Esophagus muscularis mucosa (tissue), 3 donors: ENCODE measurements around the gene DOK4.

ENCODE experiments used
- POLR2A ChIP-seq: fragments of 450-650 bp; IDR thresholded peaks from one replicate; pipeline ENCODE4 v1.6.1; 2017; ENCODE audit warnings: antibody characterized with exemption, moderate library complexity, mild to moderate bottlenecking, low read depth
- POLR2AphosphoS5 ChIP-seq, 2 donors: sonication (generic); formaldehyde crosslinking; IDR thresholded peaks; one replicate each; pipeline ENCODE4 v1.6.1; 2017; ENCODE audit warnings: antibody characterized with exemption in 2 of 2
- TF ChIP-seq, protein P1 (sequence below), 3 experiments: fragments of 200-600 bp in 2 of 3; fragments of 450-650 bp in 1 of 3; sonication (generic) in 2 of 3; IDR thresholded peaks; one replicate each; pipeline ENCODE4 v1.5.1; 2017 to 2019; ENCODE audit warnings: antibody characterized with exemption in 3 of 3, mild to moderate bottlenecking in 2 of 3, moderate library complexity in 1 of 3

DNA sequence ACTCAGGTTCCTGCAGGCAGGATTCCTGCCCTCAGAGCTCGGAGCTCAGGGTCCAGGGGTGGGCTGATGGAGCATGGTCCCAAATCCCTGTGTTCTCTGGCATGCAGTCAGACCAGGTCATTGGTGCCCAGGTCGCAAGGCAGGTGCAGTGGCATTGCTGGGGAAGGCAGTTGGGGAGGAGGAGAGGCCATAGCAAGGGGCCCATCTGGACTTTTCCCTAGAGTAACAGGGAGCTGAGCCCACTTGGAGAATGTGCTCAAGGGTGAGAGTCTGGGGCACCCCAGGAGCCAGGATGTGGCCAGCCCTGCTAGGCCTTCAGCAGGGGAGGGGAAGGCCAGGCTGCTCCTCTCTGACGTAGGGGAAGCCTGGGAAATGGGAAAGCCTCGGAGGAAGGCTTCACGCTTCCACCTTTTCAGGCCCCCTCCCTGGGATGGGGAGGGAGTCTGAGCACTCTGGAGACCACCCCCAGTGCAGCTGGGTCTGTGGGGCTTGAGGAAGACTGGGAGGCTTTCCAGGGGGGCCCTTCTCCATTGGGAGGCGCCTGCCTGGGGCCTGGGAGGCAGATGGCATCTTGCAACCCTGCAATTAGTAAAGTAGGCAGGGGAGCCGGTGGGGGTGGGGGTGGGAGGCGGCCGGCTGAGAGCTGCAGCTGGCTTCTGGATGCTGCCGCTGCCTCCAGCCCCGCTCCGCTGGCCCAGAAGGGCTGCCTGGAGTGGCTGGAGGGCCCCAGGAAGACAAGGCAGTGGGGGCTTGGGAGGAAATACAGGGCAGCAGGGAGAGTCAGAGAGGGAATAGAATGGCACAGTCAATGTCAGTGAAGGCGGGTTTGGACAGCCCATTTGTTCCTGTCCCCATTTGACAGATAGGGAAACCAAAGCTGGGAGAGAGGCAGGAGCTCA lies 21.1 kb upstream of the DOK4 start:
- TF ChIP-seq POLR2A (no peak), POLR2AphosphoS5 (IDR thresholded peaks at IDR 0.05) (no peak)
- TF ChIP-seq, protein P1, sequence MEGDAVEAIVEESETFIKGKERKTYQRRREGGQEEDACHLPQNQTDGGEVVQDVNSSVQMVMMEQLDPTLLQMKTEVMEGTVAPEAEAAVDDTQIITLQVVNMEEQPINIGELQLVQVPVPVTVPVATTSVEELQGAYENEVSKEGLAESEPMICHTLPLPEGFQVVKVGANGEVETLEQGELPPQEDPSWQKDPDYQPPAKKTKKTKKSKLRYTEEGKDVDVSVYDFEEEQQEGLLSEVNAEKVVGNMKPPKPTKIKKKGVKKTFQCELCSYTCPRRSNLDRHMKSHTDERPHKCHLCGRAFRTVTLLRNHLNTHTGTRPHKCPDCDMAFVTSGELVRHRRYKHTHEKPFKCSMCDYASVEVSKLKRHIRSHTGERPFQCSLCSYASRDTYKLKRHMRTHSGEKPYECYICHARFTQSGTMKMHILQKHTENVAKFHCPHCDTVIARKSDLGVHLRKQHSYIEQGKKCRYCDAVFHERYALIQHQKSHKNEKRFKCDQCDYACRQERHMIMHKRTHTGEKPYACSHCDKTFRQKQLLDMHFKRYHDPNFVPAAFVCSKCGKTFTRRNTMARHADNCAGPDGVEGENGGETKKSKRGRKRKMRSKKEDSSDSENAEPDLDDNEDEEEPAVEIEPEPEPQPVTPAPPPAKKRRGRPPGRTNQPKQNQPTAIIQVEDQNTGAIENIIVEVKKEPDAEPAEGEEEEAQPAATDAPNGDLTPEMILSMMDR (IDR thresholded peaks at IDR 0.05) = no peak
